ENCODE results near the gene C9. TPM values are rescaled to one million over a fixed set of nuclear protein-coding genes. Genes with fewer than 3 reads are reported as not detected.

Gene C9
- total RNA-seq, 2 donors from 2014 or later = not detected

GRCh38 chr5:39377613-39378012 lies 13.3 kb upstream of the C9 start:
- H3K36me3 Mint-ChIP-seq (ENCODE audit: low read depth) = peaks cover 36% of the 10 kb centered on the region
- H3K27me3 Mint-ChIP-seq (ENCODE audit: insufficient read depth) = no peaks in the 10 kb centered on the region

DNA sequence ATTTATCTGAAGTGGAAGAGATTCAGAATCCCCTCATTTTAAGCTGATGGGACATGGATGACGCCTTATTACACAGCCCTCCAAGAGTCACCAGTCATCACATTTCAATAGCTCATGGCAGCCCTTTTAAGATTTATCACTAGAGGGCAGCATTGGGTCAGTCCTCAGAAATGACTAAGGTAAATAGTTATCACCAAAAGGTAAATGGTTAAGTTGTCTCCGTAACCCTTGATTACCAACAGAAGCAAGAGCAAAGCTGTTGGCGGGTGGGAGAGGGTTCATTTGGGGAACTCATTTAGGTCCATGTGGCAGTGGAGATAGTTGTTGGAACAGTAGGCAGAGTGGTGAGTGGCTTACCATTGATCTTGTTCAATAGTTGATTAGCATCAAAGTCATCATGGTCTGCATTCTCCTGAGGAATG lies 12.0 kb upstream of the C9 start:
- DNase-seq = peak; percentile 80

More at GRCh38 chr5:39377613-39378012, 13.3 kb upstream of the C9 start:
- Mint-ChIP-seq H3K4me1 (peaks cover 11% of the 10 kb centered on the region), H3K4me3 (no peak overlapping the region), H3K9me3 (no peaks in the 10 kb centered on the region), H3K27ac (no peak overlapping the region)
- TF ChIP-seq CTCF (conservative IDR thresholded peaks at IDR 0.05) = no peak
- Histone ChIP-seq H3K36me3 (ENCODE audit: control insufficient read depth, insufficient read depth, low read length) (peaks cover 81% of the 10 kb centered on the region), H3K9me3 (ENCODE audit: control insufficient read depth, low read length) (no peaks in the 10 kb centered on the region), H3K27me3 (ENCODE audit: control insufficient read depth, insufficient read depth, low read length, poor library complexity, severe bottlenecking) (no peaks in the 10 kb centered on the region), H3K4me3 (ENCODE audit: low read length) (no peak overlapping the region), H3K27ac (ENCODE audit: low read depth, low read length) (no peak overlapping the region), H3K9ac (ENCODE audit: extremely low read depth, low read length, poor library complexity, severe bottlenecking) (no peak overlapping the region), H3K4me1 (ENCODE audit: control insufficient read depth, insufficient read depth, low read length) (peaks cover 2% of the 10 kb centered on the region)
- no peak for DNase-seq
- WGBS, 2 experiments (ENCODE audit: insufficient coverage in 1 of 2, insufficient read length in 1 of 2) = 88 to 94% methylated on average over 2 of the region's 2 CpGs

GRCh38 chr5:39373791-39374190 lies 9.5 kb upstream of the C9 start:
- no peaks in the 10 kb centered on the region for H3K27me3 Mint-ChIP-seq (ENCODE audit: insufficient read depth)
- Histone ChIP-seq H3K4me1 (ENCODE audit: control insufficient read depth, insufficient read depth, low read length) (peaks cover 2% of the 10 kb centered on the region), H3K9ac (ENCODE audit: extremely low read depth, low read length, poor library complexity, severe bottlenecking) (no peak overlapping the region), H3K36me3 (ENCODE audit: control insufficient read depth, insufficient read depth, low read length) (peaks cover 64% of the 10 kb centered on the region), H3K4me3 (ENCODE audit: low read length) (no peak overlapping the region), H3K27ac (ENCODE audit: low read depth, low read length) (no peak overlapping the region), H3K27me3 (ENCODE audit: control insufficient read depth, insufficient read depth, low read length, poor library complexity, severe bottlenecking) (no peaks in the 10 kb centered on the region), H3K9me3 (ENCODE audit: control insufficient read depth, low read length) (no peaks in the 10 kb centered on the region)
- 86% methylated on average over 2 of the region's 2 CpGs; no CpG with 5 or more reads in 1 of the 2 experiments for WGBS, 2 experiments (ENCODE audit: insufficient coverage in 1 of 2, insufficient read length in 1 of 2)
- no peak overlapping the region for H3K4me3 Mint-ChIP-seq
- H3K36me3 Mint-ChIP-seq (ENCODE audit: low read depth) = peaks cover 33% of the 10 kb centered on the region
- no peak for TF ChIP-seq CTCF (conservative IDR thresholded peaks at IDR 0.05)
- H3K4me1 Mint-ChIP-seq = peaks cover 18% of the 10 kb centered on the region
- H3K9me3 Mint-ChIP-seq = no peaks in the 10 kb centered on the region
- no peak for DNase-seq
- H3K27ac Mint-ChIP-seq = no peak overlapping the region

More for the DNA sequence above, 12.0 kb upstream of the C9 start:
- Histone ChIP-seq H3K4me3 (ENCODE audit: low read length) (no peak overlapping the region), H3K36me3 (ENCODE audit: control insufficient read depth, insufficient read depth, low read length) (peaks cover 80% of the 10 kb centered on the region), H3K9me3 (ENCODE audit: control insufficient read depth, low read length) (no peaks in the 10 kb centered on the region), H3K27ac (ENCODE audit: low read depth, low read length) (no peak overlapping the region), H3K9ac (ENCODE audit: extremely low read depth, low read length, poor library complexity, severe bottlenecking) (no peak overlapping the region), H3K4me1 (ENCODE audit: control insufficient read depth, insufficient read depth, low read length) (peaks cover 2% of the 10 kb centered on the region), H3K27me3 (ENCODE audit: control insufficient read depth, insufficient read depth, low read length, poor library complexity, severe bottlenecking) (no peaks in the 10 kb centered on the region)
- H3K9me3 Mint-ChIP-seq = no peaks in the 10 kb centered on the region
- no peaks in the 10 kb centered on the region for H3K27me3 Mint-ChIP-seq (ENCODE audit: insufficient read depth)
- peaks cover 32% of the 10 kb centered on the region for H3K36me3 Mint-ChIP-seq (ENCODE audit: low read depth)
- peaks cover 18% of the 10 kb centered on the region for H3K4me1 Mint-ChIP-seq
- peak; percentile 88 for TF ChIP-seq CTCF (conservative IDR thresholded peaks at IDR 0.05)
- H3K27ac Mint-ChIP-seq = peak overlapping the region; percentile 73
- 75 to 86% methylated on average over 1 to 3 of the region's 3 CpGs for WGBS, 2 experiments (ENCODE audit: insufficient coverage in 1 of 2, insufficient read length in 1 of 2)
- H3K4me3 Mint-ChIP-seq = no peak overlapping the region
